Activated naive CD4-positive, alpha-beta T cell treated with Interleukin-2 at 50 U/mL for 16 hours (primary cell): ENCODE data around the gene MED25.

Source experiments
- DNase-seq: peaks from one replicate; pipeline ENCODE4 v3.0.0-alpha.2; 2020

Gene MED25

GRCh38 chr19:49876422-49877019 is 58.4 kb downstream of the MED25 start:
- DNase-seq: peak; percentile 98

- peak; percentile 99 for DNase-seq
These were observed 59.2 kb downstream of the MED25 start, which contains the start of the genes AKT1S1 and TBC1D17 for GRCh38 chr19:49877020-49877878. Gene AKT1S1 (minus strand): TSS chr19:49877355. CDS start chr19:49873295, 4,060 bp downstream. Gene TBC1D17 (plus strand): TSS chr19:49877702. CDS start chr19:49877724, 22 bp downstream.

GRCh38 chr19:49877879-49878743 is 60.0 kb downstream of the MED25 start:
- DNase-seq: peak; percentile 99

- DNase-seq: no peak
These were observed 60.6 kb downstream of the MED25 start for GRCh38 chr19:49878744-49879070.

GRCh38 chr19:49879243-49879963 is 61.3 kb downstream of the MED25 start:
- DNase-seq: no peak

- DNase-seq: no peak
These were observed 62.2 kb downstream of the MED25 start for GRCh38 chr19:49880162-49880869.

- no peak for DNase-seq
These were observed 63.1 kb downstream of the MED25 start for GRCh38 chr19:49881186-49881585.

GRCh38 chr19:49881672-49882394 is 63.7 kb downstream of the MED25 start:
- DNase-seq: no peak

- DNase-seq: no peak
These were observed 64.6 kb downstream of the MED25 start for GRCh38 chr19:49882643-49883042.

- no peak for DNase-seq
These were observed 65.0 kb downstream of the MED25 start for GRCh38 chr19:49883094-49883493.

GRCh38 chr19:49884109-49884508 is 66.0 kb downstream of the MED25 start:
- DNase-seq: no peak

GRCh38 chr19:49884760-49885159 is 66.7 kb downstream of the MED25 start:
- DNase-seq: no peak
